OCI-LY7 (cell line): ENCODE results near the gene YOD1.

Source experiments
- CTCF ChIP-seq: fragments of 200-600 bp; sonication (generic); conservative IDR thresholded peaks from 2 replicates; pipeline ENCODE4 v1.5.1; 2014; ENCODE audit warnings: mild to moderate bottlenecking, antibody characterized with exemption, low read length, moderate library complexity, mixed read lengths
- EZH2phosphoT487 ChIP-seq: fragments of 200-600 bp; sonication (generic); IDR thresholded peaks from 2 replicates; pipeline ENCODE4 v1.6.1; 2018; ENCODE audit warnings: low read depth, borderline replicate concordance, mild to moderate bottlenecking, mixed run types, antibody characterized with exemption, low read length, moderate library complexity, mixed read lengths

GRCh38 chr1:207035877-207036551, 15.0 kb downstream of the YOD1 start:
- TF ChIP-seq CTCF = no peak
- TF ChIP-seq EZH2phosphoT487 = no peak
